Activated naive CD4-positive, alpha-beta T cell treated with Interleukin-2 at 50 U/mL for 16 hours (primary cell): ENCODE data around the gene YEATS2.
A peak's percentile ranks its signal among the peaks of the same experiment; 100 is the strongest.
"Not testable (repeated sequence)": the region's sequence is repeated elsewhere in the genome, so short reads cannot be mapped to it uniquely, and the experiment has no call there.

Experiments used
- DNase-seq: peaks from one replicate; pipeline ENCODE4 v3.0.0-alpha.2; 2020

YEATS2 gene

GRCh38 chr3:183718012-183718411 is 20.4 kb downstream of the YEATS2 start:
- DNase-seq, result no peak

GRCh38 chr3:183725387-183725786 is 27.8 kb downstream of the YEATS2 start:
- DNase-seq, result no peak

DNA sequence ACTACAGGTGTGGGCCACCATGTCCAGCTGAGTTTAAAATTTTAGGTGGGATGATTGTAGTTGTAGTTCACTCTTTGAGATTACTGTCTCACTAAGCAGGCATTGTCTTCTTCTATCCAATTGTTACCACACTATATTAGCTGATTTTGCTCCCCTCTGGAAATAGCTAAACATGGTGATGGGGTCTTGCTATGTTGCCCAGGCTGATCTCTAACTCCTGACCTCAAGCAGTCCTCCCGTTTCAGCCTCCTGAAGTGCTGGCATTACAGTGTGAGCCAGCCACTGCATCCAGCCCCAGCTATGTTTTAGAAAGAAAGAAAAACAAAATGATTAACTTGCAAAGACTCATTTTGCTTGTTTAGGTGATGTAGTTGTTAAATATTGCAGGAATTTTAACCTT is 30.6 kb downstream of the YEATS2 start:
- DNase-seq, result no peak

DNA sequence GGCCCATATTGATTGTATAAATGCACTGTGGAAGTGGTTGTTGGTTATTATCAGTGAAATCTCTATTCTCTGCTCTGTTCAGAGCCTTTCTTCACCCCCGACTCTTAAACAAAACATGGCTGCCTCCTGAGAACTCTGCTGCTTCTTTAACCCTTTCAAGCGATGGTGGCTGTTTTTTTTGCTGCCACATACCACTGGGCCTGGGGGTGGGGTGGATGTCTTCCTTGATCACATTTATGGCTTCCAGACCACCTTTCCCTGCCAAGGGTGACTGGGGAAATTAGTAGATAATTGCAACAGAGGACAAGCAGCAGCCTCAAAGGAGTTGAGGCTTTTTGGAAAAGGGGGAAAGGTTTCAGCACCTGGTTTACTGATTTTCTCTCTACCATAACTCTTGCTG is 32.8 kb downstream of the YEATS2 start:
- no peak for DNase-seq

- DNase-seq, result no peak
These were observed 34.0 kb downstream of the YEATS2 start for GRCh38 chr3:183731611-183732010.

- DNase-seq, result no peak
These were observed 36.0 kb downstream of the YEATS2 start for GRCh38 chr3:183733553-183733952.

- no peak for DNase-seq
These were observed 37.3 kb downstream of the YEATS2 start for GRCh38 chr3:183734750-183735494.

- no peak for DNase-seq
These were observed 39.5 kb downstream of the YEATS2 start for GRCh38 chr3:183737116-183737515.

DNA sequence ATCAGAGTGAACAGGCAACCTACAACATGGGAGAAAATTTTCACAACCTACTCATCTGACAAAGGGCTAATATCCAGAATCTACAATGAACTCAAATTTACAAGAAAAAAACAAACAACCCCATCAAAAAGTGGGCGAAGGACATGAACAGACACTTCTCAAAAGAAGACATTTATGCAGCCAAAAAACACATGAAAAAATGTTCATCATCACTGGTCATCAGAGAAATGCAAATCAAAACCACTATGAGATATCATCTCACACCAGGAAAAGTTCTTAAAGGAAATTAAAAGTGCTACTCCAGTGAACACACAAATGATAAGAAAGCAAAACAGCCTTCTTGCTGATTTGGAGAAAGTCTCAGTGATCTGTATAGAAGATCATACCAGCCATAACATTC is 42.6 kb downstream of the YEATS2 start:
- not testable (repeated sequence) for DNase-seq

DNA sequence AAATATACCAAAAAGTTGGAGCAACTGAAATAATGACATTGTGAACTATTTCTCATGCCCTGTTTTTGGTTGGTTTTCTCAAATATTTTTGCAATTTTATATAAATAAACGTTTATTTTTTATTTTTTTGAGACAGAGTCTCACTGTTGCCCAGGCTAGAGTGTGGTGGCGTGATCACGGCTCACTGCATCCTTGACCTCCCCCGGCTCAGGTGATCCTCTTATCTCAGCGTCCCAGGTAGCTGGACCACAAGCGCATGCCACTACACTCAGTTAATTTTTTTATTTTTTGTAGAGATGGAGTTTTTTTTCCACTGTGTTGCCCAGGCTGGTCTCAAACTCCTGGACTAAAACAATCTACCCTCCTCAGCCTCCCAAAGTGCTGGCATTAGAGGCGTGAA is 45.6 kb downstream of the YEATS2 start:
- no peak for DNase-seq

- no peak for DNase-seq
These were observed 47.9 kb downstream of the YEATS2 start for GRCh38 chr3:183745300-183746098.

DNA sequence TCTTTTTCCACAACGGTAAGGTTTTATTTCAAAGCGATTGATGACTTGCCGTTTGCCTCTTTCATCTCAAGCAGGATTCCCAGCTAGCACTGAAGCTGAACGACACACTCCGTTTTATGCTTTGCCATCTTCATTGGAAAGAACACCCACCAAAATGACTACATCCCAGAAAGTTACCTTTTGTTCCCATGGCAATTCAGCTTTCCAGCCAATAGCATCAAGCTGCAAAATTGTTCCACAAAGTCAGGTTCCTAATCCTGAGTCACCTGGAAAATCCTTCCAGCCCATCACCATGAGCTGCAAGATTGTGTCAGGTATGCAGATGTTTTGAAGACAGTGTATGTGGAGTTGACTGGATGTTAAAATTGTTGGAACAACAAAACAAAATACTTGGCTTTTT is 56.5 kb downstream of the YEATS2 start:
- no peak for DNase-seq

GRCh38 chr3:183762304-183762703 is 64.7 kb downstream of the YEATS2 start:
- DNase-seq, result no peak

GRCh38 chr3:183764847-183765731 is 67.5 kb downstream of the YEATS2 start:
- no peak for DNase-seq

DNA sequence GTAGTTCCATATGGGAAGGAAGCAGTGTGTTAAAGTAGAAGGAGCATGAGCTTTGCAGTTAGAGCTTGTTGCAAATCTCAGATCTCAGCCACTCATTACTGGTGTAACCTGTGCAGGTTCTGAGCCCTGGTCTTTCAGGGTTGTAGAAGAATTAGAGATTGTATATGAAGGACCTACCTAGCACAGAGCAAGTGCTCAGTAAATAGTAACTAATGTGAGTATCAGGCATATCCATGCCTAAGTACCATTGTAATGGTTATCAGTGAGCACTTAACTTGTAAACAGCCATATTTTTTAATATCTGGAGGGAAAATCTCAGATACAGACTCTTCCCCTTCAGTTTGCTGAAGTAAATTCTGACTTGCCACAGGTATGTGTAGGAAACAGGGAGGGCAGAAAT is 68.5 kb downstream of the YEATS2 start:
- DNase-seq, result no peak

GRCh38 chr3:183766745-183767606 is 69.4 kb downstream of the YEATS2 start:
- DNase-seq, result peak; percentile 71

GRCh38 chr3:183768114-183768513 is 70.5 kb downstream of the YEATS2 start:
- no peak for DNase-seq

GRCh38 chr3:183769453-183769852 is 71.9 kb downstream of the YEATS2 start:
- DNase-seq, result no peak

GRCh38 chr3:183774631-183775030 is 77.0 kb downstream of the YEATS2 start:
- DNase-seq, result no peak

DNA sequence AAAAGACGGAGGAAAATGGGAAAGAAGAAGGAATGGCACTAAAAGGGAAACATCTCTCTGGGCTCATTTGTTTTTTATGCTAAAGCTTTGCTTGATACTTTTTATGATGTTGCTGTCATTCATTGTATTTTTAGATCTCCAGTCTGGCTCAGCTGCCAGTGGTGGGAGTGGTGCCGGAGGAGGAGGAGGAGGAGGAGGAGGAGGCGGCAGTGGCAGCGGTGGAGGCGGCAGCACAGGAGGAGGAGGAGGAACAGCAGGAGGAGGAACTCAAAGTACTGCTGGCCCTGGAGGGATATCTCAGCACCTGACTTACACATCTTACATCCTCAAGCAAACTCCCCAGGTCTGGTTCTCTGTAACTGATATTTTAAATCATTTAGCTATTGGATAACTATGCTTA is 78.2 kb downstream of the YEATS2 start:
- no peak for DNase-seq

DNA sequence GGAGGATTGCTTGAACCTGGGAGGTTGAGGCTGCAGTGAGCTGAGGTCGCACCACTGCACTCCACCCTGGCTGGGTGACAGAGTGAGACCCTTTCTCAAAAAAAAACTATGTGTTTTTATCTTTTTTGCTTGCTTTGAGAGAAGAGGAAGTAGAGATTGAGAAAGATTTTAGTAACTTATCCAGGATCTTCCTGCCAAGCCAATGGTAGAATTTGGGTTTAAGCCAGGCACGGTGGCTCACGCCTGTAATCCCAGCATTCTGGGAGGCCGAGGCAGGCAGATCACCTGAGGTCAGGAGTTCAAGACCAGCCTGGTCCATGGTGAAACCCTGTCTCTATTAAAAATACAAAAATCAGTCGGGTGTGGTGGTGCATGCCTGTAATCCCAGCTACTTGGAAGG is 78.9 kb downstream of the YEATS2 start:
- DNase-seq, result not testable (repeated sequence)

DNA sequence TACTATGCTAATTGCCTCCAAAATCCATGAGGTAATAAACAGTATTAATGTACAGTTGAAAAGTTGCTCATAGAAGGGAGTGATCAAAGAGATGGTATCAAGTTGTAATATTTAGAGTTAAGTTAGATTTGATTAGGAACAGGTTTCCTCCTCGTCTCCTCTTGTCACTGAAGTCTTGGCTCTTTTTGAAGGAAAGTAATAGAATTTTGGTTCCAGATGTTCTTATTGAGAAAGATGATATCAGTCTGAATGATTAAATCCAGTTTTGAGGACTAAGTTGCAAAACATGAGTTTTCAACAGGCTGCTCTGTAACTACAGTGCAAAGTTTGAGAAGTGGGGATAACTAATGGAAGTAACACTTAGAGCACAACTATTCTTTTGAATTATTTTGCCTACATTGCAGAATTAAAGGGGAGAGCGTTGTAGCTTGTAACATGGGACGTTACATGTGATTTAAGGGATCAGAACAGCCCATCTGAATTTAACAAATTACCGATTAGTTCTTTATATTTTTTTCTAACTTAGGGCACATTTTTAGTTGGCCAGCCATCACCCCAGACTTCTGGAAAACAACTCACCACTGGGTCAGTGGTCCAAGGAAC is 79.5 kb downstream of the YEATS2 start:
- DNase-seq, result no peak
